ENCODE results near the gene ANO8.
"Not testable (repeated sequence)": the region's sequence is repeated elsewhere in the genome, so short reads cannot be mapped to it uniquely, and the experiment has no call there.

Gene ANO8

GRCh38 chr19:17286752-17287151 lies 47.9 kb downstream of the ANO8 start:
- DNase-seq = no peak

GRCh38 chr19:17286263-17286662 lies 48.4 kb downstream of the ANO8 start:
- no peak for DNase-seq

- no peak for DNase-seq
Measured at GRCh38 chr19:17285415-17286135, 49.1 kb downstream of the ANO8 start.

- DNase-seq = no peak
Measured at GRCh38 chr19:17283504-17283996, 51.1 kb downstream of the ANO8 start.

GRCh38 chr19:17282488-17283125 lies 52.0 kb downstream of the ANO8 start:
- peak in 13 of 14 donors; percentile 17 to 75 (median 29) for DNase-seq

GRCh38 chr19:17281391-17282304 lies 53.0 kb downstream of the ANO8 start, which contains the start of gene ANKLE1:
Gene ANKLE1 (plus strand): TSS chr19:17281901. CDS start chr19:17281921, 20 bp downstream.
- peak in 5 of 14 donors; percentile 12 to 44 (median 19) for DNase-seq

GRCh38 chr19:17279436-17279835 lies 55.2 kb downstream of the ANO8 start:
- DNase-seq = no peak

- DNase-seq = no peak
Measured at GRCh38 chr19:17275441-17276175, 59.0 kb downstream of the ANO8 start.

- not testable (repeated sequence) for DNase-seq
Measured at GRCh38 chr19:17274892-17275291, 59.8 kb downstream of the ANO8 start.
